ENCODE measurements around the gene PCAT6.

Gene PCAT6

DNA sequence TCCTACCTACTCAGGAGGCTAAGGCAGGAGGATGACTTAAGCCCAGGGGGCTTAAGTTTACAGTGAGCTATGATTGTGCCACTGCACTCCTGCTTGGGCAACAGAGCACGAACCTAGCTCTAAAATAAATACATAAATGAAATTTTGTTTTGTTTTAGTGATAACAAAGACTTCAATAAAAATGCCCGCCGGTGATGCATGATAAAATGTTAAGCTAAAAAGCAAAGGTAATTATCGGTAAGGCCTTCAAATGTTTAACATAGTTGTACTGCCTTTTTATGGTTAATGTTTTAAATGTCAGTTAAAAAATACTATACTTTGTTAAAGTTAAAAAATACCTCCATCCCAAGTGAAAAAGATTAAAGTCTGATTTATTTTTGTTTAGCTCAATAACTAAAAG, 29.6 kb upstream of the PCAT6 start:
- Histone ChIP-seq H3K4me1 (ENCODE audit: low read depth, poor library complexity, severe bottlenecking) (no peaks in the 10 kb centered on the region), H3K4me3 (IDR thresholded peaks at IDR 0.05; ENCODE audit: insufficient read depth, low read depth, low read length) (no peak overlapping the region), H3K27ac (no peak overlapping the region), H2AFZ (ENCODE audit: low read depth) (no peak overlapping the region), H3K36me3 (ENCODE audit: insufficient read depth) (no peaks in the 10 kb centered on the region), H3K79me2 (ENCODE audit: insufficient read depth, low read depth) (no peaks in the 10 kb centered on the region), H3K27me3 (ENCODE audit: insufficient read depth, low read depth) (no peaks in the 10 kb centered on the region), H4K20me1 (ENCODE audit: insufficient read depth) (no peaks in the 10 kb centered on the region), H3K9ac (no peak overlapping the region), H3K4me2 (no peak overlapping the region)
- TF ChIP-seq, protein P1, sequence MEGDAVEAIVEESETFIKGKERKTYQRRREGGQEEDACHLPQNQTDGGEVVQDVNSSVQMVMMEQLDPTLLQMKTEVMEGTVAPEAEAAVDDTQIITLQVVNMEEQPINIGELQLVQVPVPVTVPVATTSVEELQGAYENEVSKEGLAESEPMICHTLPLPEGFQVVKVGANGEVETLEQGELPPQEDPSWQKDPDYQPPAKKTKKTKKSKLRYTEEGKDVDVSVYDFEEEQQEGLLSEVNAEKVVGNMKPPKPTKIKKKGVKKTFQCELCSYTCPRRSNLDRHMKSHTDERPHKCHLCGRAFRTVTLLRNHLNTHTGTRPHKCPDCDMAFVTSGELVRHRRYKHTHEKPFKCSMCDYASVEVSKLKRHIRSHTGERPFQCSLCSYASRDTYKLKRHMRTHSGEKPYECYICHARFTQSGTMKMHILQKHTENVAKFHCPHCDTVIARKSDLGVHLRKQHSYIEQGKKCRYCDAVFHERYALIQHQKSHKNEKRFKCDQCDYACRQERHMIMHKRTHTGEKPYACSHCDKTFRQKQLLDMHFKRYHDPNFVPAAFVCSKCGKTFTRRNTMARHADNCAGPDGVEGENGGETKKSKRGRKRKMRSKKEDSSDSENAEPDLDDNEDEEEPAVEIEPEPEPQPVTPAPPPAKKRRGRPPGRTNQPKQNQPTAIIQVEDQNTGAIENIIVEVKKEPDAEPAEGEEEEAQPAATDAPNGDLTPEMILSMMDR (conservative IDR thresholded peaks at IDR 0.05; ENCODE audit: low read depth, low read length) = no peak

DNA sequence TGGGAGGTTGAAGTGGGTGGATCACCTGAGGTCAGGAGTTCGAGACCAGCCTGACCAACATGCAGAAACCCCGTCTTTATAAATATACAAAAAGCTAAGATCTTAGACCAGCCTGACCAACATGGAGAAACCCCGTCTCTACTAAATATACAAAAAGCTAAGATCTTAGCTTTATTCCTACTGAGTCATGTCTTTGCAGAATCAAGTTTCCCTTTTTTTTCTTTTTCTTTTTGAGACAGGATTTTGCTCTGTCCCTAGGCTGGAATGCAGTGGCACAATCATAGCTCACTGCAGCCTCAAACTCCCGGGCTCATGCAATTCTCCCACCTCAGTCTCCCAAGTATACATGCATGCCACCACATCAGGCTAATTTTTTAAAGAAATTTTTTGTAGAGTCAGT, 23.9 kb upstream of the PCAT6 start:
- Histone ChIP-seq H4K20me1 (ENCODE audit: insufficient read depth) (no peaks in the 10 kb centered on the region), H3K27me3 (ENCODE audit: insufficient read depth, low read depth) (no peaks in the 10 kb centered on the region), H3K4me1 (ENCODE audit: low read depth, poor library complexity, severe bottlenecking) (no peaks in the 10 kb centered on the region), H3K79me2 (ENCODE audit: insufficient read depth, low read depth) (no peaks in the 10 kb centered on the region), H2AFZ (ENCODE audit: low read depth) (no peak overlapping the region), H3K4me3 (IDR thresholded peaks at IDR 0.05; ENCODE audit: insufficient read depth, low read depth, low read length) (no peak overlapping the region), H3K9ac (no peak overlapping the region), H3K36me3 (ENCODE audit: insufficient read depth) (no peaks in the 10 kb centered on the region), H3K27ac (no peak overlapping the region), H3K4me2 (no peak overlapping the region)
- TF ChIP-seq, protein P1 (conservative IDR thresholded peaks at IDR 0.05; ENCODE audit: low read depth, low read length) = no peak

DNA sequence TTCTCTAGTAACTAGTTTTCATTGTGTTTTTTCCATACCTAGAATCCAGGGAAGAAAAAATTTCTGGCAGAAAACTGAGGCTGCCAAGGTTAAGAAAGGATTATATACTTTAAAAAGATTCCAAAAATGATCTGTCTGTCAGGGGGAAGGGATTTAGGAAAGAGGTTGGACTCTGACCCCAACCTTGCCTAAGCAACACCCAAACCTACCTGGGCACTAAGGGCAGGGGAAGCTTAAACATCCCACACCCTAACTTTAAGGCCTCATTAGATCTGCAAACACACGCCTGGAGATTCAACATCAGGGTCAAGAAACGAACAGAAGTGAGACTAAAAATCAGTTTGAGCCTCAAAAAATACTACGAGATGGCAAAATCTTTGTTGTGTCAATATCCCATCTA, 22.0 kb upstream of the PCAT6 start:
- TF ChIP-seq, protein P1 (conservative IDR thresholded peaks at IDR 0.05; ENCODE audit: low read depth, low read length) = no peak
- Histone ChIP-seq H3K4me3 (IDR thresholded peaks at IDR 0.05; ENCODE audit: insufficient read depth, low read depth, low read length) (no peak overlapping the region), H3K79me2 (ENCODE audit: insufficient read depth, low read depth) (no peaks in the 10 kb centered on the region), H4K20me1 (ENCODE audit: insufficient read depth) (no peaks in the 10 kb centered on the region), H3K4me2 (no peak overlapping the region), H3K36me3 (ENCODE audit: insufficient read depth) (no peaks in the 10 kb centered on the region), H3K4me1 (ENCODE audit: low read depth, poor library complexity, severe bottlenecking) (no peaks in the 10 kb centered on the region), H3K27me3 (ENCODE audit: insufficient read depth, low read depth) (no peaks in the 10 kb centered on the region), H2AFZ (ENCODE audit: low read depth) (no peak overlapping the region), H3K27ac (no peak overlapping the region), H3K9ac (no peak overlapping the region)

DNA sequence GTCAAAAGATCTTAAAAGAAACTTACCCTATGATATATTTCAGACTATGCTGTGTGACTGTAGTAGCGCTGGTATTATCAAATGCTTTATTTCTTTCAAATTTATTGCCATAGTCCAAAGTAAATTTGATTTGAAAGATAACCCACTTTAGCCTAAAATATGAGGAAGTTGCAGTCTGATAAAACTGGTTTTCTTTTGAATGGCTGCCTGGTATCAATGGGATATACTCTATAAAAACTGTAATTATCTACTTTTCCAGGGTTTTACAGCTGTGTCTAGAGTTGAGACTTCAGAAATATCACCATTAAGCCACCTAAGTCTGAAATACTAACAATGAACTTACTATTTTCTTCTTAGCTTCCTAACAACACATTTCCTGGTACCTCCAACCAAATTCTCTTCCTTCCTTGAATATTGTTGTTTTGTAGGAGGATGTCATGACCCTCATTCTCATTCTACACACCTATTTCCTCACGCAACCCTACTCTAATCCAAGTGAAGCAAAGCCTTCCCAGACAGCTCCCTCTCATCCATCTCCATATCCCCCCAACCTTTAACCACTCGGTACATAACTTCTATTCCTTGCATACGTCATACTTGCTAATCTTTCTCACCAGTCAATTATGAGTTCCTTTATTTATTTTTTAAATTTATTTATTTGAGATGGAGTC, 19.5 kb upstream of the PCAT6 start:
- Histone ChIP-seq H3K4me3 (IDR thresholded peaks at IDR 0.05; ENCODE audit: insufficient read depth, low read depth, low read length) (no peak overlapping the region), H2AFZ (ENCODE audit: low read depth) (no peak overlapping the region), H3K4me2 (no peak overlapping the region), H3K27me3 (ENCODE audit: insufficient read depth, low read depth) (no peaks in the 10 kb centered on the region), H3K79me2 (ENCODE audit: insufficient read depth, low read depth) (no peaks in the 10 kb centered on the region), H3K9ac (no peak overlapping the region), H4K20me1 (ENCODE audit: insufficient read depth) (no peaks in the 10 kb centered on the region), H3K4me1 (ENCODE audit: low read depth, poor library complexity, severe bottlenecking) (peaks cover 21% of the 10 kb centered on the region), H3K27ac (no peak overlapping the region), H3K36me3 (ENCODE audit: insufficient read depth) (no peaks in the 10 kb centered on the region)
- TF ChIP-seq, protein P1 (conservative IDR thresholded peaks at IDR 0.05; ENCODE audit: low read depth, low read length) = no peak

All from KMS-11 (cell line).